Left cardiac atrium (tissue), 4 donors: ENCODE data around the gene HMGXB3. TPM values are rescaled to one million over a fixed set of nuclear protein-coding genes. Genes with fewer than 3 reads are reported as not detected.

Experiments used
- ATAC-seq, 2 donors: fragments of 200-7000 bp; cut with Tn5 transposase; one replicate each; pipeline ENCODE4 v1.9.1; 2020; ENCODE audit warnings: mild to moderate bottlenecking in 2 of 2, moderate library complexity in 2 of 2
- DNase-seq: peaks from one replicate; pipeline ENCODE4 v3.0.0-alpha.2; 2020
- intact Hi-C, 2 donors: fragments of 100-400 bp; cut with DNase I; formaldehyde crosslinking; loops; one replicate each; pipeline versions ENCODE4 v1.14.1 to v1.15.1; 2022 to 2023
- long read RNA-seq: library from polyadenylated mRNA; unstranded; transcript quantifications from one replicate; pipeline ENCODE4 v2.0.0, GENCODE V29; 2021
- total RNA-seq, 2 donors: library from RNA; stranded (reverse); fragmentation: NEBNext Ultra II Directional; extraction: Animal tissue kit (Norgen Biotek cat#: 25700); gene quantifications; one replicate each; pipeline ENCODE4 v1.2.1, GENCODE V29; 2021
- donor health status: DM: no; HTN: yes; CAD: no.
- donor health status: DM: no; HTN: yes; CAD: no; lungs with severe emphysema.
- donor health status: DM: yes; HTN: yes; CAD: no.
- donor health status: Dilated cardiomyopathy.

The HMGXB3 gene, protein sequence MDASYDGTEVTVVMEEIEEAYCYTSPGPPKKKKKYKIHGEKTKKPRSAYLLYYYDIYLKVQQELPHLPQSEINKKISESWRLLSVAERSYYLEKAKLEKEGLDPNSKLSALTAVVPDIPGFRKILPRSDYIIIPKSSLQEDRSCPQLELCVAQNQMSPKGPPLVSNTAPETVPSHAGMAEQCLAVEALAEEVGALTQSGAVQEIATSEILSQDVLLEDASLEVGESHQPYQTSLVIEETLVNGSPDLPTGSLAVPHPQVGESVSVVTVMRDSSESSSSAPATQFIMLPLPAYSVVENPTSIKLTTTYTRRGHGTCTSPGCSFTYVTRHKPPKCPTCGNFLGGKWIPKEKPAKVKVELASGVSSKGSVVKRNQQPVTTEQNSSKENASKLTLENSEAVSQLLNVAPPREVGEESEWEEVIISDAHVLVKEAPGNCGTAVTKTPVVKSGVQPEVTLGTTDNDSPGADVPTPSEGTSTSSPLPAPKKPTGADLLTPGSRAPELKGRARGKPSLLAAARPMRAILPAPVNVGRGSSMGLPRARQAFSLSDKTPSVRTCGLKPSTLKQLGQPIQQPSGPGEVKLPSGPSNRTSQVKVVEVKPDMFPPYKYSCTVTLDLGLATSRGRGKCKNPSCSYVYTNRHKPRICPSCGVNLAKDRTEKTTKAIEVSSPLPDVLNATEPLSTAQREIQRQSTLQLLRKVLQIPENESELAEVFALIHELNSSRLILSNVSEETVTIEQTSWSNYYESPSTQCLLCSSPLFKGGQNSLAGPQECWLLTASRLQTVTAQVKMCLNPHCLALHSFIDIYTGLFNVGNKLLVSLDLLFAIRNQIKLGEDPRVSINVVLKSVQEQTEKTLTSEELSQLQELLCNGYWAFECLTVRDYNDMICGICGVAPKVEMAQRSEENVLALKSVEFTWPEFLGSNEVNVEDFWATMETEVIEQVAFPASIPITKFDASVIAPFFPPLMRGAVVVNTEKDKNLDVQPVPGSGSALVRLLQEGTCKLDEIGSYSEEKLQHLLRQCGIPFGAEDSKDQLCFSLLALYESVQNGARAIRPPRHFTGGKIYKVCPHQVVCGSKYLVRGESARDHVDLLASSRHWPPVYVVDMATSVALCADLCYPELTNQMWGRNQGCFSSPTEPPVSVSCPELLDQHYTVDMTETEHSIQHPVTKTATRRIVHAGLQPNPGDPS (N-terminal part only)
- 10 to 100 TPM; 14.1 to 22.1 TPM for total RNA-seq
- long read RNA-seq, full-length matches to known transcripts = 7 of 21 reads
- long read RNA-seq, partial matches to known transcripts = 10 of 21 reads
- long read RNA-seq, other reads (novel, unspliced or antisense) = 4 of 21 reads

DNA sequence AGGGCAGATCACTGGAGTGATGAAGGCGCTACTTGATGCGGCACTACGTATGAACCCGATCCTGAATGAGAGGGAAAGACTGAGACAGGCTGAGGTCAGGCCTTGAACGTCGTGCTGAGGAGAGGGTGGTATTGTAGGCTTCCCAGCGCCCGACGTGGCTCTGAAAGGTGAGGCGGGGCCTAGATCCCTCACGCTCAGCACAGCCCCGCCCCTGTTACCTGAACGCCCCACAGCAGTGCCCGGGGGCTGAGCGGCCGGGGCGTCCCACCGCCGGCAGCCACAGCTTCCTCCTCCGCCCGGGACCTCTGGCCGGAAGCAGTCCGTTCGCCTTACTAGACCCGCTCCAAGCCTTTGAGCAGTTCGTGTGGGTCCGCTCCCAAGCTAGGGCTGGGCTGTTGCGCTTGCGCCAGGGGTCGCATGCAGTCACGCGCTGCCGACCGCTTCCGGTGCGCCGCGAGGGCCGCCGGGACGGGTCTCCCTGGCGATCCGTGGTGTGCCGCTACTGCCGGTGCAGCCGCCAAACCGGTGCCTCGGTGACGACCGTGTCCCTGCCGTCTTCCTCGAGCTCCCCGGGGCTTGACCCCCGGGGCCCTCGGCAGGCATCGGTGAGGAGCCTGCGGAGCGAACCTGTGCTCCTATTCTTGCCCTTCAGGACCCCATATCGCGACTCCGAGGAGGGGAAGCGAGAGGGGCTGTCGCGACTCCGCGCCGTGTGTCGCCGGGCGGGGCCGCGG, at the start of gene HMGXB3, which contains the start of gene TIGD6:
HMGXB3 (plus strand) TSS at position 484 of the 734 bp plus-strand sequence. CDS start 4,114 bp downstream, outside the sequence.
TIGD6 (minus strand) TSS at position 399 of the 734 bp plus-strand sequence. CDS start 4,306 bp downstream, outside the sequence.
- intact Hi-C loops = no loop called here
- ATAC-seq (peak; percentile 96 to 97), DNase-seq (peak; percentile 96)

GRCh38 chr5:149951138-149951749, 49.3 kb upstream of the HMGXB3 start:
- ATAC-seq = no peak
- DNase-seq = no peak
- intact Hi-C loops = no loop called here

- intact Hi-C loops = no loop called here
- ATAC-seq = no peak
- no peak for DNase-seq
Measured at GRCh38 chr5:149953436-149954121, 47.0 kb upstream of the HMGXB3 start.

GRCh38 chr5:149954798-149955197, 45.7 kb upstream of the HMGXB3 start:
- DNase-seq = no peak
- no peak for ATAC-seq
- intact Hi-C loops = no loop called here

- intact Hi-C loops = no loop called here
- DNase-seq = no peak
- no peak for ATAC-seq
Measured at GRCh38 chr5:149956685-149957084, 43.9 kb upstream of the HMGXB3 start.

DNA sequence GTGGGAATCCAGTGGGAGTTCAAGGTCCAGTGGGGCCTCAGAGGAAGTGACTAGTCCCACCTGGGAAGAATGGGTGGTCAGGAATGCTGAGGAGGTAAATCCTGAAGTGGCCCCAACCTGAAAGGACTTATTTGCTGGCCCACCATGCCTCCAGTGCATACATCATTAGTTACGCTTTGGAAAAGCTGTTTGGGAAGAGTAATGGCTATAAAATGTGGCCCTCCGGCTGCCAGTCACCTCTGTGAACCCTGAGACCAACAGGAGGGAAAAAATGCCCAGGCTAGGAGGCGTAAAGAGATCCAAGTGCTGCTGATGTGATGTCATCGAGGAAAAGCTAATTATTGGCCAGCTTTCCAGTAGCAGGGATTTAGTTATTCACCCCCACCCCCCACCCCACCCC, 42.7 kb upstream of the HMGXB3 start:
- intact Hi-C loops = no loop called here
- no peak for DNase-seq
- ATAC-seq = no peak

DNA sequence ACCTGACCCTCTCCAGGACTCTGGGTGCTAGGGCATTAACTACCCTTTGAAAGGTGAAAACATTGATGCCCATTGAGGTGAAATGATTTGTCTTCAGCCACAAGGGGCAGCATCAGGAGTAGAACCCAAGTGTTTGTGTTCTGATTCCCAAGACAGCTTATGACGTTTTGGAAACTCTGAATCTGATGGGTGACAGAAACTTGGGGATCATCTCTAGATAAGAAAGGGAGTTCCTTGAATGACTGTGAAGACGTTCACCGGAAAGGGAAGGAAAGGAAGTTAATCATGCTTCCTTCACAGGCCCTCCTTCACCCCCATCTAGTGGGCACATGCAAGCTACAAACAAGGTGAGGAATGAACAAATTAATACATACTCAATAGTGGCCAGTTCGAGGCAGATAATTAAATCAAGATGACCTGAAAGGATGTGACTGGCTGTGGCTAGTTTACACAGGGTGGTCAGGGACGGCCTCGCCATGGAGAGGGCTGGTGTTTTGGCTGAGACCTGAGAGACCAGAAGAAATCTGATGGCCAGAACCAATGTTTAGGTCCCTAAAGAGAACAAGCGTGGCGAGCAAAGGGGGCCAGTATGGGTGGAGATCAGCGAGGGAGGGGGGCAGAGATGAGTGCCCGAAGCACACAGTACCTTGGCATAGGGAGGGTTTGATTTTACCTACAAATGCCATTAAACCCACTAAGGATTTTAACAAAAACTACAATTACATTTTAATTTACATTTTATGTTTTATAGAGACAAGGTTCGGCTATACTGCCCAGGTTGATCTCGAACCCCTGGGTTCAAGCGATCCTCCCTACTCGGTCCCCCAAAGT, 40.9 kb upstream of the HMGXB3 start:
- ATAC-seq (peak in 1 of 2 donors; percentile 3), DNase-seq (no peak)
- intact Hi-C loops = loop anchor here (2.0 to 10.0 kb wide), 3 partner anchors 103 to 325 kb away; no protein-coding TSS in a partner anchor

- DNase-seq = peak; percentile 98
- intact Hi-C loops = loop anchor here (2.0 to 10.0 kb wide), 3 partner anchors 104 to 326 kb away; no protein-coding TSS in a partner anchor
- peak; percentile 100 for ATAC-seq
Measured at GRCh38 chr5:149960272-149961185, 40.0 kb upstream of the HMGXB3 start, which contains the start of gene SLC26A2. Gene SLC26A2 (plus strand): TSS chr5:149960758. CDS start chr5:149977653, 16,895 bp downstream.

- ATAC-seq = no peak
- intact Hi-C loops = loop anchor here (2.0 to 10.0 kb wide), 3 partner anchors 104 to 326 kb away; no protein-coding TSS in a partner anchor
Measured at GRCh38 chr5:149961186-149961685, 39.3 kb upstream of the HMGXB3 start.

GRCh38 chr5:149961957-149962409, 38.6 kb upstream of the HMGXB3 start:
- ATAC-seq (no peak), DNase-seq (no peak)
- intact Hi-C loops = loop anchor here (2.0 to 10.0 kb wide), 3 partner anchors 105 to 327 kb away; no protein-coding TSS in a partner anchor

More at GRCh38 chr5:149961186-149961685, 39.3 kb upstream of the HMGXB3 start:
- no peak for DNase-seq

- no peak for ATAC-seq
- intact Hi-C loops = loop anchor here in 1 of 2 donors (5.0 to 10.0 kb wide), 2 partner anchors 130 to 328 kb away; no protein-coding TSS in a partner anchor
- no peak for DNase-seq
Measured at GRCh38 chr5:149962601-149963300, 37.8 kb upstream of the HMGXB3 start.

DNA sequence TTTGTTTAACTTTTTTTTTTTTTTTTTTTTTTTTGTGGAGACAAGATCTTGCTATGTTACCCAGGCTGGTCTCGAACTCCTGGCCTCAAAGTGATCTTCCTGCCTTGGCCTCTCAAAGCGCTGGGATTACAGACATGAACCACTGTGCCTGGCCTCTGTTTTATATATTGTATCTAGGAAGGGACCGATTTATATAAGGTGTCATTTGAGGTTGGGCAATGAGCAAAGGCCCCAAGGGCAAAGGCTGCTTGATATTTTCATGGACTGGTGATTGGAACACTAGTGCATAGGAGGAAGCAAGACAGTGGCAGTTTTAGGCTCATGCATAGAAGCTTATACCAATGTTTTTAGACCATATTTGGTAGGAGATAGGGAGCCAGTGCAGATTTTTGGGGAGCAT, 36.8 kb upstream of the HMGXB3 start:
- intact Hi-C loops = loop anchor here in 1 of 2 donors (5.0 to 10.0 kb wide), 2 partner anchors 131 to 329 kb away; no protein-coding TSS in a partner anchor
- DNase-seq = no peak
- no peak for ATAC-seq

DNA sequence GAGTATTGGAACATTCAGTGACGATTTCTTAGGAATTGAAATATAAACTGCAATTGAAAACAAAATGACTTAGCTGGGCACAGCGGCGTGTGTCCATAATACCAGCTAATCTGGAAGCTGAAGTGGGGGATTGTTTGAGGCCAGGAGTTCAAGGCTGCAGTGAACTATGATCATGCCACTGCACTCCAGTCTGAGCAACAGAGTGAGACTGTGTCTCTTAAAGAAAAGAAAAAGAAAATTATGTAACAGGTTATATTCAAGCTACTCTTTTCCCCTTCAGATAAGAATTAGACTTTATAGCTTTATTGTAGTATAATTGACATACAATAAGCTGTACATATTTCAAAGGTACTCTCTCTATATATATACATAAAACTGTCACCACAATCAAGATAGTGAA, 33.6 kb upstream of the HMGXB3 start:
- intact Hi-C loops = loop anchor here in 1 of 2 donors (10.0 kb wide), 1 partner anchor 332 kb away; no protein-coding TSS in a partner anchor
- no peak for ATAC-seq
- no peak for DNase-seq
